HG03439 (cell line): ENCODE results near the gene NINJ2.
A peak's percentile ranks its signal among the peaks of the same experiment; 100 is the strongest.
"Not testable (repeated sequence)": the region's sequence is repeated elsewhere in the genome, so short reads cannot be mapped to it uniquely, and the experiment has no call there.

Experiments used
- ATAC-seq: cut with Tn5 transposase; IDR thresholded peaks from one replicate; pipeline ENCODE4 v1.9.1; 2021; ENCODE audit warnings: mild to moderate bottlenecking, moderate library complexity; ENCODE audit not compliant: unreplicated experiment

NINJ2 gene

GRCh38 chr12:642633-643474 lies 20.4 kb downstream of the NINJ2 start:
- peak; percentile 57 for ATAC-seq

DNA sequence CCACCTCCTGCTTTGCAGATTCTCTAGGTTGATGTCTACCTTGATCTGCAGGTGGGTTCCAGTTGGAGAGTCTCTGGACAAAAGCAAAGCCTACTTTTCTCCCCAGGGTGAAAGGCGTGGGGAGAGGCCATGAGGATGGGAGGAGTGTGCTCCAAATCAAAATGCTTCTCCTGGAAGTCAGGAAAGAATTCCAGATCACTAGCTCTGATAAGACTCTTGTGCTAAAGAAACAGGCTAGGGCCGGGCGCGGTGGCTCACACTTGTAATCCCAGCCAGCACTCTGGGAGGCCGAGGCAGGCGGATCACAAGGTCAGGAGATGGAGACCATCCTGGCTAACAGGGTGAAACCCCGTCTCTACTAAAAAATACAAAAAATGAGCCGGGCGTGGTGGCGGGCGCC lies 21.9 kb downstream of the NINJ2 start:
- not testable (repeated sequence) for ATAC-seq

DNA sequence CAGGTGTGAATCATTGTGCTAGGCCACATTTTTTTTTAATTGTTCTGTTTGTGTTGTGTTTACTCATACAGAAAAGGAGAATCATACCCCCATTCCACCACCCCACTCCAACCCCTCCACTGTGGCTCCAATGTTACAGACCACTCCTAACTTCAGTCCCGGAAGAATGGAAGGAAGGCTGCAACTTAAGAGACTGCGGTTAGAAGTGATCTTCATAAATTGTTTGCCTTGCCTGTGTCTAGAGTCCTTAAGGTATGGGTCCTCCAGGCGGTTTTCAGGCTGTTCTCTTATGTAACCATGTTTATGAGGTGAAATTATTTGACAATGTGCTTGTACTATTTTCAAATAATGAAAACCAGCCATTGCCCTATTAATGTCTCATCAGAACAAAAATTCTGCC lies 22.5 kb downstream of the NINJ2 start:
- no peak for ATAC-seq

DNA sequence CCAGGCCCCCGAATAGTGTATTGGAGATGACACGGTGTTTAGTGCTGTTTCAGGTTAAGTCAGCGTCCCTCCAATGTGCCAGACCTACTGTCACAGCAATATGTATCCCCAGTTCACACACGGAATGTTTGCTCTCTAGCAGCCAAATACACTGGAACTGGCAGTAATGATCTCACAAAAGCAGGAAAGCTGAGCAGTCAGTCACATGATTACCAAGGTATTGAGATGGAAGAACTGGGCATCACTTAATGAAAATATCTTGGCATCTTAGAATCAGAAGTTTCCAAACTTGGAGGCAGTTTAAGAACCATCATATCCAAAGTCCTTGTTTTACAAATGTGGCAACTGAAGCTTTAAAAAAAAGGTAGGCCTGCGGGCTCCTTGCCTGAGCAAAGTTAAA lies 23.3 kb downstream of the NINJ2 start:
- ATAC-seq: no peak

DNA sequence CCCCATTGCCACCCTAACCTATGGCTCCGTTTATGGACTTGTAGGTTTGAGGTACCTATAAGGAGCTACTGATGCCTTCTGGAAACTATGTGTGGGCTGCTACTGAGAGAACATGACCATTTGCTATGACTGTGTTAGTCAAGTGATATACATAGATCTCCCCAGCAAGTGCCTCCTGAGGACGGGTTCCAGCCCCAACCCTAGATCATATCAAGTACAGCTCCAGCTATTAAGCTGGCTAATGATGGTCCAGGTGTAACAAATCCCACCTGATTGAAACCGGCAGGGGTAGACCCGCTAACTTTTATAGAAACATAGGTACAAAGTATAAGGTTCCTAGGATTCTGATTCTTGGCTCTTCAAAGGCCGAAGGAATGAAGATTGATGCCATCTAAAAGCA lies 23.7 kb downstream of the NINJ2 start:
- ATAC-seq: no peak

DNA sequence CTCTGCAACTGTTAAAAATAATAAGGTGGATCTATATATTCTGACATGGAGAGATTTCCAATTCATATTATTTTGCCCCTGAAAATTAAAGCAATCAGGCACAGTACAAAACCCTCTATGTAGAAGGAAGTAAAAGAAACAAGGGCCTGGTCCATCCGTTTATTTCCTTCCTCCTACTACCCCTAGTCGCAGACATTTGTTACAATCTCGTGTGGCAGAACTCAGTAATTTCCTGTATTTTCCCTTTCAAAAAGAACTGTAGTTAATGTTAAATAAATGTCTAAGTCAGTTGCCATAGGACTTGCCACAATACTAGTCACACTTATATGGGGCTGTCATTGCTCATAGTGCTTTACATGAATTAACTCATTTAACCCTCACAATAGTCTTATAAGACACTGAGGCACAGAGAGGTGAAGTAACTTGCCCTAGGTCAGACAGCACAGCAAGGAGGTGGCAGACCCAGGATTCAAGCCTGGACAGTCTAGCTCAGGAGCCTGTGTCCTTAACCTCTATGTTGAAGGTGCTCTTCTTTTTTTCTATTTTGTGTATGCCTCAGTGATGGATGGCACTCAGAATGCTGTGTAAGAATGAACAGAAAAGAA lies 24.2 kb downstream of the NINJ2 start:
- no peak for ATAC-seq

- ATAC-seq: no peak
Measured at GRCh38 chr12:636632-637031, 26.6 kb downstream of the NINJ2 start.

GRCh38 chr12:633731-634130 lies 29.5 kb downstream of the NINJ2 start:
- no peak for ATAC-seq

DNA sequence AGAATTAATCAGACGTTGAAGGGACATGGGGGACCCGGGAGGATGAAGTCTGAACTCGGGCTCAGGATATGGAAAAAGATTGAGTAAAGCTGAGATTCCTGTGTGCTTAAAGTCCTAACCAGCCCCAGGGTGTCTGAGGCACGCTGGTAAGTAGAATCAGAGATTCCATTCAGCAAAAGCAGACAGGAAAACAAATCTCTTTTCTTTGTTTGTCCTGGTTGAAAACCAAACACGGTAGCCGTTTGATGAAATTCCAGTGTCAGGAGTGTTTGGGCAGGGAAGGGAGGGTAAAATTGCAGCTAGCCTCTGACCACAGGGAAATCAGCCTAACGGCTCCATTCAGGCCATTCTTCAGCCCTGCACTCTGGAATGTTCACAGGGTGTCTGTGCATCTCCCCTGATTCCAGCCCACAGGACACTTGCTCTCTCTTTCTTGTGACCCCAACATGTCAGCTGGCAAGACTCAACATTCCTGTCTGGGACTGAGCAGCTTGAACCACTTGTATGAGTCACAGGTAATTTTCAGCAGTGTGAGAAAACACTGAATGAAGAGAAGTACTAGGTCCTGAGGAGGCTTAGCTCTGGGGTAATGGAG lies 31.0 kb downstream of the NINJ2 start:
- no peak for ATAC-seq

GRCh38 chr12:630656-631632 lies 32.3 kb downstream of the NINJ2 start:
- ATAC-seq: peak; percentile 87

GRCh38 chr12:628742-629078 lies 34.5 kb downstream of the NINJ2 start:
- not testable (repeated sequence) for ATAC-seq

DNA sequence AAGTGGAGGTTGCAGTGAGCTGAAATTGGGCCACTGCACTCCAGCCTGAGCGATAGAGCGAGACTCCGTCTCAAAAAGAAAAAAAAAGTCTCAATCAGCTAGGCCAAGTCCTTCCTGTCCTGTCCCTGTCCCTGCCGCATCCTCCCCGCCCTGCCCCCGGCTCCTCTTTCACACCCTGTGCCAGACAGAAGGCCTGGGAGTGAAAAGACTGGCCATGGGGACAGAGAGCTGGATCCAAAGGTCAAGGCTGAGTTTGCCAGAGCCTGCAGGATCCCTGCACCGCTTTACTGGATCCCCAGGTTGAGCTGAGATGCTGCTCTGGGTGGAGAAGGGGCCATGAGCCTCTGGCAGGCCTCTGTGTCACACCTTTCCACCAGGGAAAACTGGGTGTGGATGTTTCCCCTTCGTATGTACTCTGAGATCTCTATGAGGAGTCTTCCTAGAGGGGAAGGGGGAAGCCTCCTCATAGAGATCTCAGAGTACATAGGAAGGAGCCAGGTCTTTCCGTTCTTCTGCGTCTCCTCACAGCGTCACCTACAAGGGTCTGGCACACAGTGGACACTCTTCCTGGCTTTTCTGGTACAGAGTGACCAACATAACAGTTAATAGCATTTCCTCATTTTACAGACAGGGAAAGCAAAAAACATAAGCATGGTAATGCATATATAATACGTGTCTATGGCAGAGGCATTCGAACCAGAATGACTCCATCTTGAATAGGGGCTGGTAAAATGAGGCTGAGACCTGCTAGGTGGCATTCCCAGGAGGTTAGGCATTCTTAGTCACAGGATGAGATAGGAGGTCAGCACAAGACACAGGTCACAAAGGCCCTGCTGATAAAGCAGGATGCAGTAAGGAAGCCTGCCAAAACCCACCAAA lies 35.1 kb downstream of the NINJ2 start:
- ATAC-seq: no peak

DNA sequence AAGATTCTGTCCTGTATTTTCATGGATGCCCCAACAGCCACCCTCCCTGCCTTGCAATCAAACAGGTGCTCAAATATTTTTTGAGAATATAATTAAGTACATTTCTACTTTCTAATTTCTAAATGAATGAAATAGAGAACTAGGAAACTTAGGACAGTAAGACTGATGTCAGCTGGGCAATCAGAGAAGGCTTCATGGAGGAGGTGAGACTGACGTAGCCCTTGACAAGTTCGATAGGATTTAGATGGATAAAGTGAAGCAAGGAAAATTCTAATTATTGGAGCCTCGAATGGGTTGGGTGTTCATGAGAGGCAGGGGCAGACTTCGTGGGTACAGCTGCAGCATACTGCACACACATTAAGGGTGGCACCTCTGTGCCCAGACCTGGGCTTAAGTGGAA lies 36.0 kb downstream of the NINJ2 start:
- no peak for ATAC-seq

DNA sequence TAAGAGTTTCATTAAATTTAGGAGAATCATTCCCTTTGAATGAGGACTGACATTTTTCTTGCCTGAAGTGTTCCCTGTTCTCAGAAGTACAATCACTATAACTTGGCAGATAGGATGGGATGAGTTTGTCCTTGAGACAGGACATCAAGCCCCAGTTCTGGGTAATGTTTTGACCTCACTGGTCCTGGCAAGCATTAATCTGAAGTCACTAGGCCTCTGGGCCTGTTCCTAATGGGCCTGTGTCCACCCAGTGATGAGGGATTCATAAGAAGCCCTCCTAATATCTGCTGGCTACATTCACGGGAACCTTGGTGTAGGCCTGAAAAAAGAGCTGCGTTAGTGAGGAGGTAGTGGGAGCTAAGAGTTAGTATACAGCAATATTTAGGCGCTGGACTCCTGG lies 37.2 kb downstream of the NINJ2 start:
- no peak for ATAC-seq

- no peak for ATAC-seq
Measured at GRCh38 chr12:623865-624372, 39.3 kb downstream of the NINJ2 start.

GRCh38 chr12:623172-623864 lies 39.9 kb downstream of the NINJ2 start:
- no peak for ATAC-seq

- ATAC-seq: no peak
Measured at GRCh38 chr12:622416-622815, 40.8 kb downstream of the NINJ2 start.

DNA sequence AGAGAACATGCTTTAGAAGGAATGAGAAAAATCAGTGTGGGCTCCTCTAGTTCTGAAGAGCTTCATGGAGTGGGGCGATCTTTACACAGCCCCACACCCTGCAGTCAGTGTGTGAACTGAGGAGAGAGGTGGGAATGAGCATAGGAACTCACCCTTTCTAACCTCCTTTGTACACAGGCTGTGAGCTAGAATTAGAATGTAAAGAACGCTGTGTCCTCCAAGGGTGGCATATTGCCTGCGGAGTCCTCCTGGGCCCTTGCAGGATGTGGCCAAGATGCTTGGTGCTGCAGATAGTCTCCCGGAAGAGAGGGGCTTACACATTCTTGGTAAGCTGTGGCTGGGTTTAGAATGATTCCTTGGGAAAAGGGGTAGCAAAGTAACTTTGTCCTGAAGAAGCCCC lies 43.9 kb downstream of the NINJ2 start:
- ATAC-seq: no peak

GRCh38 chr12:618605-619004 lies 44.6 kb downstream of the NINJ2 start:
- ATAC-seq: no peak
